Common myeloid progenitor, CD34-positive (primary cell): Measurements from ENCODE around the gene DRD1. TPM values are rescaled to one million over a fixed set of nuclear protein-coding genes. Genes with fewer than 3 reads are reported as not detected.

Source experiments
- CTCF ChIA-PET: fragments of 350-600 bp; sonication (Branson Sonifier 250); formaldehyde crosslinking; loops from one replicate; lab custom pipeline; 2021; ENCODE audit warnings: antibody characterized with exemption; lab: Charles Lee
- POLR2A ChIA-PET: fragments of 350-600 bp; sonication (Branson Sonifier 250); formaldehyde crosslinking; loops from one replicate; lab custom pipeline; 2021; ENCODE audit warnings: antibody characterized with exemption; lab: Charles Lee
- DNase-seq, 3 donors: peaks; one replicate each; pipeline versions ENCODE4 v3.0.0 to v3.0.0-alpha.2; 2013
- H3K27ac ChIP-seq, 2 experiments: 1 replicate in 1 of 2; 2 replicates in 1 of 2; pipeline ENCODE4 v1.7.0; 2013; ENCODE audit warnings: inconsistent platforms in 2 of 2, low read length in 2 of 2, mild to moderate bottlenecking in 2 of 2, low read depth in 1 of 2, moderate library complexity in 1 of 2; ENCODE audit not compliant: severe bottlenecking in 2 of 2, insufficient read depth in 1 of 2, poor library complexity in 1 of 2
- H3K27me3 ChIP-seq, 5 experiments: replicated peaks in 2 of 5; 1 replicate in 3 of 5; 2 replicates in 2 of 5; pipeline versions ENCODE4 v1.6.1 to v1.7.0; 2013; ENCODE audit warnings: low read length in 4 of 5, mild to moderate bottlenecking in 2 of 5, moderate library complexity in 2 of 5, inconsistent platforms in 1 of 5; ENCODE audit not compliant: insufficient read depth in 5 of 5, control insufficient read depth in 4 of 5
- H3K36me3 ChIP-seq, 4 experiments: 1 replicate in 2 of 4; 2 replicates in 2 of 4; pipeline versions ENCODE4 v1.6.1 to v1.7.0; 2013; ENCODE audit warnings: low read length in 3 of 4, control low read depth in 1 of 4, mild to moderate bottlenecking in 1 of 4; ENCODE audit not compliant: control insufficient read depth in 4 of 4, insufficient read depth in 4 of 4
- H3K4me1 ChIP-seq, 4 experiments: 1 replicate in 3 of 4; 2 replicates in 1 of 4; pipeline versions ENCODE4 v1.6.1 to v1.7.1; 2013; ENCODE audit warnings: low read length in 3 of 4, mild to moderate bottlenecking in 3 of 4, control low read depth in 1 of 4, inconsistent platforms in 1 of 4, moderate library complexity in 1 of 4; ENCODE audit not compliant: control insufficient read depth in 4 of 4, insufficient read depth in 4 of 4; ENCODE audit errors: control extremely low read depth in 1 of 4
- H3K4me3 ChIP-seq, 7 experiments: 1 replicate in 4 of 7; 2 replicates in 3 of 7; pipeline versions ENCODE4 v1.5.1 to v1.7.0; 2013; ENCODE audit warnings: mild to moderate bottlenecking in 7 of 7, low read length in 6 of 7, moderate library complexity in 6 of 7, inconsistent platforms in 2 of 7, low read depth in 2 of 7, control low read depth in 1 of 7; ENCODE audit not compliant: insufficient read depth in 4 of 7, control insufficient read depth in 1 of 7; ENCODE audit errors: extremely low read depth in 1 of 7
- H3K9me3 ChIP-seq, 5 experiments: 1 replicate in 4 of 5; 2 replicates in 1 of 5; pipeline versions ENCODE4 v1.6.1 to v1.7.1; 2013; ENCODE audit warnings: low read length in 4 of 5, mild to moderate bottlenecking in 2 of 5, inconsistent platforms in 1 of 5, low read depth in 1 of 5, moderate library complexity in 1 of 5; ENCODE audit not compliant: control insufficient read depth in 4 of 5, insufficient read depth in 2 of 5; ENCODE audit errors: control extremely low read depth in 1 of 5
- WGBS: methylation state at CpG from one replicate; pipeline ENCODE4 v1.1.5; 2013; ENCODE audit not compliant: insufficient coverage; 5-methylcytosine and 5-hydroxymethylcytosine counted together
- polyA plus RNA-seq: library from polyadenylated mRNA; unstranded; fragments of 120-200 nt; gene quantifications from one replicate; pipeline ENCODE4 v1.2.1, GENCODE V29; 2013

DRD1 gene
- not detected for polyA plus RNA-seq

- Histone ChIP-seq H3K36me3 (no peaks in the 10 kb centered on the region), H3K9me3 (peaks cover 0 to 2% (median 0%) of the 10 kb centered on the region in 5 experiments), H3K4me1 (peaks cover 0 to 14% (median 5%) of the 10 kb centered on the region in 4 experiments), H3K4me3 (peak within 1 kb of the TSS in 4 of 7 experiments; percentile 8 to 53 (median 22)), H3K27me3 (peaks cover 12 to 83% (median 36%) of the 10 kb centered on the region in 5 experiments), H3K27ac (no peak within 1 kb of the TSS)
- WGBS, result 2% methylated on average over 63 of the region's 91 CpGs
- ChIA-PET CTCF (interaction anchor here (0.9 to 2.0 kb wide), 7 partner anchors 8 to 499 kb away, joined by 3 to 5 read pairs (median 4); no protein-coding TSS in a partner anchor), POLR2A (no interaction called here)
- DNase-seq, result peak; percentile 31 to 60 (median 53)
These were observed at the start of gene DRD1 for GRCh38 chr5:175444060-175444904. Gene DRD1, minus strand, starts transcription at chr5:175444182. Its CDS starts 1,083 bp downstream, at chr5:175443099.

DNA sequence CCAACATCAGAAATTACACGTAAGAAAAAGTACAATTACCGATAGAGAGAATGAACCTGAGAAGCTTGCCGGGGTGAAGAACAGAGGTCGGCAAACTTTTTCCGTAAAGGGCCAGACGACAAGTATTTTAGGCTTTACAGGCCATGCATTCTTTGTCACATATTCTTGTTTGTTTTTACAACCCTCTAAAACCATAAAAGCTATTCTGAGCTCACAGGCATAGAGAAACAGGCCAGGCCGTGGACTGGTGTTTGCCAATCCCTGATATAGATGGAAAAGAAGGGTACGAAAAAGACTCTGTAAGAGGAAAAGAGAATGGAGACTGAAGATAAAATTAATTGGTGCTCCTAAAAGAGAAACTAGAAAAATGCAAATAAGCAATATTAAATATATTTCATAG lies 49.7 kb upstream of the DRD1 start:
- H3K36me3 ChIP-seq, result peaks cover 23 to 43% (median 34%) of the 10 kb centered on the region in 4 experiments
- CTCF ChIA-PET, result interaction anchor here (0.6 kb wide), 1 partner anchor 91 kb away, joined by 3 read pairs; no protein-coding TSS in a partner anchor

GRCh38 chr5:175493260-175493659 lies 49.3 kb upstream of the DRD1 start:
- Histone ChIP-seq H3K4me3 (no peak overlapping the region), H3K4me1 (peaks cover 4 to 12% (median 7%) of the 10 kb centered on the region in 4 experiments), H3K9me3 (no peaks in the 10 kb centered on the region), H3K27ac (no peak overlapping the region), H3K36me3 (peaks cover 23 to 46% (median 34%) of the 10 kb centered on the region in 4 experiments), H3K27me3 (no peaks in the 10 kb centered on the region)
- ChIA-PET POLR2A (no interaction called here), CTCF (interaction anchor here (0.6 kb wide), 1 partner anchor 92 kb away, joined by 3 read pairs; no protein-coding TSS in a partner anchor)
- DNase-seq, result no peak
- 95% methylated on average over 7 of the region's 7 CpGs for WGBS

More for the DNA sequence above, 49.7 kb upstream of the DRD1 start:
- no peak overlapping the region for H3K4me3 ChIP-seq
- no peaks in the 10 kb centered on the region for H3K9me3 ChIP-seq
- H3K4me1 ChIP-seq, result peaks cover 4 to 12% (median 7%) of the 10 kb centered on the region in 4 experiments
- 94% methylated on average over 2 of the region's 8 CpGs for WGBS
- H3K27ac ChIP-seq, result no peak overlapping the region
- POLR2A ChIA-PET, result no interaction called here
- H3K27me3 ChIP-seq, result no peaks in the 10 kb centered on the region
- no peak for DNase-seq

DNA sequence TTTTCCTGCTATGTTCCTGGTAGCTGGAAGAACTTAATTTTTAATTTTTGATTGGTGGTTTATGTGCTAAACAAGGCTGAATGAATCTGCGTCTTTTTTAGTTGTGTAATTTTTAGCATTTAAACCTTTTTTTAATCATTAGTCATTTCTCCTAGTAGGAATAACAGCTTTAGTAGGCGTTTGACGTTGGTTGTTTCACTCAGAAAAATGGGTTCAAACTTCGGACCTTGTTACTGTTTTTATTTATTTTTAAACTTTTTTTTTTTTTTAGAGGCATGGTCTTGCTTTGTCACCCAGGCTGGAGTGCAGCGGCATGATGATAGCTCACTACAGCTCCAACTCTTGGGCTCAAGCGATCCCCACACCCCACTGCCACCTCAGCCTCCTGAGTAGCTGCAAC lies 47.2 kb upstream of the DRD1 start:
- CTCF ChIA-PET, result no interaction called here
- DNase-seq, result no peak
- no peak overlapping the region for H3K4me3 ChIP-seq
- POLR2A ChIA-PET, result no interaction called here
- no peak overlapping the region for H3K27ac ChIP-seq
- H3K27me3 ChIP-seq, result no peaks in the 10 kb centered on the region
- WGBS, result 100% methylated on average over 1 of the region's 6 CpGs
- peaks cover 20 to 47% (median 35%) of the 10 kb centered on the region in 4 experiments for H3K36me3 ChIP-seq
- H3K4me1 ChIP-seq, result peaks cover 4 to 12% (median 7%) of the 10 kb centered on the region in 4 experiments
- H3K9me3 ChIP-seq, result no peaks in the 10 kb centered on the region

DNA sequence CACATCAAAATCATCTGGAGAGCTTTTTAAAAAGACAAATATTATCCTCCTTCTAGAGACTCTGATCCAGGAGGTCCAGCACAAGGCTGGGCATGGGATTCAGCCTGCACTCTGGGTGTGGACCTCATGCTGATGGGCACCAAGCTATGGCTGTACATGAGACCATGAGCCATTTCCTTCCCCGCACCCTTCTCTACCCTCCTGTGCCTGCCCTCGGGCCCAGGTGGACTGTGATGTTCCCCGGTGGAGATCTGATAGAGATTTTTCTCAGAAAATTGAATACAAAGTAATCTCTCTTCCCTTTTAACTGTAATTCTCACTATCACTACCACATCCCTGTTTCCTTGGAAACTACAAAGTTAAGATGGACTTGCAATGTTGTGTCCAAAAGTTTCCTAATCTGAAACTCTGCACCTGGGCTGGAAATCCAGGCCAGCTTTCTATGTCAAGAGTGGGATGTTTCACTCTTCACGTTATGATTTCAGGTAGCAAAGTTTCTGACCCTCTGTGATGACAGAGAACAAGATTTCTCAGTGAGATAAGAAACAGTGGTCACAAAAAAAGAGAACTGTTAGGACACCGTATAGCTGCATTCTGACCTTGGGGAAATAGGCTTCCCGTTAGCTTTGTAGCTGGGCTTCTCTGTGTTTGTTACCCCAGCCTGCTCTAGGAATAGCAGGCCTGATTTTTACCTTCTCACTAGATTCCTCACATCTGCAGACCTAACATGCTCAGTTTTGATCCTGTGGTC lies 45.9 kb upstream of the DRD1 start:
- Histone ChIP-seq H3K4me1 (peaks cover 4 to 12% (median 7%) of the 10 kb centered on the region in 4 experiments), H3K4me3 (no peak overlapping the region), H3K27me3 (no peaks in the 10 kb centered on the region), H3K27ac (peak overlapping the region in 1 of 2 experiments; percentile 45), H3K9me3 (no peaks in the 10 kb centered on the region), H3K36me3 (peaks cover 17 to 56% (median 34%) of the 10 kb centered on the region in 4 experiments)
- DNase-seq, result peak in 2 of 3 donors; percentile 11 to 28
- POLR2A ChIA-PET, result no interaction called here
- WGBS, result 8% methylated on average over 3 of the region's 6 CpGs
- CTCF ChIA-PET, result interaction anchor here (1.0 to 1.6 kb wide), 2 partner anchors 8 to 9 kb away, joined by 4 read pairs; no protein-coding TSS in a partner anchor

DNA sequence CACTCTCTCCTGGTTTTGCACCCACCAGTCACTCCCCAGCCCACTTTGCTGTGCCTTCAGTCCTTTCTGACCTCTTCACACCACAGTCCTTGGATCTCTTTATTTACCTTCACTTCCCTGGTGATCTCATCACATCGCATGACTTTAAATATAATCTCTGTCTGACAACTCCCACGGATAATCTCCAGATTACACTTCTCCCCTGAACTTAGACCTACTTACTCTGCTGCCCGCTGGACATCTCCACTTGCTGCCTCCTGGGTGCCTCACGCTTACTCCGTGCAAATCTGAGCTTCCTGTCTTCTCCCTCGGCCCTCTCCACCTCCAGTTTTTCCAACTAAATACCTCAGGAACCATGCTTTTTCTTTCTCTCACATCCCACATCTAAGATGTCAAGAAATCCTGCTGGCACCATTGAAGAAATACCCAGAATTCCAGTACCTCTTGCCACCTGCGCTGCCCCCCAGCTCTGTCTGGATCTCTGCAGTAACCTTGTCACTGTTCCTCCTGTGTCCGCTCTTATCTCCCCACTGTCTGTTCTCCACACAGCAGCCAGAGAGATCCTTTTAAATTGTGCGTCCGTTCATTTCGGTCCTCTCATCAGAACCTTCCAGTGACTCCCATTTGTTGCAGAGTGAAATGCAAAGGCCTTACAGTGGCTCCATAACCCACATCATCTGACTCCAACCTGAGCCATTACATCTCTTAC lies 43.7 kb upstream of the DRD1 start:
- no peaks in the 10 kb centered on the region for H3K27me3 ChIP-seq
- no peak overlapping the region for H3K27ac ChIP-seq
- POLR2A ChIA-PET, result interaction anchor here (0.7 kb wide), 1 partner anchor 312 kb away, joined by 3 read pairs; no protein-coding TSS in a partner anchor
- no peak overlapping the region for H3K4me3 ChIP-seq
- DNase-seq, result no peak
- 96% methylated on average over 11 of the region's 11 CpGs for WGBS
- CTCF ChIA-PET, result interaction anchor here (3.1 kb wide), 1 partner anchor 22 kb away, joined by 9 read pairs; no protein-coding TSS in a partner anchor
- H3K4me1 ChIP-seq, result peaks cover 4 to 13% (median 7%) of the 10 kb centered on the region in 4 experiments
- H3K36me3 ChIP-seq, result peaks cover 6 to 55% (median 28%) of the 10 kb centered on the region in 4 experiments
- no peaks in the 10 kb centered on the region for H3K9me3 ChIP-seq
